Posterior cingulate gyrus (tissue), 11 donors: ENCODE measurements around the gene DDX17.
"Not testable (repeated sequence)": the region's sequence is repeated elsewhere in the genome, so short reads cannot be mapped to it uniquely, and the experiment has no call there.

Source experiments
- DNase-seq, 10 donors: peaks; one replicate each; pipeline versions ENCODE4 v3.0.0 to v3.0.0-alpha.2; 2020 to 2021; ENCODE audit warnings: mixed read lengths in 3 of 10
- intact Hi-C: fragments of 100-400 bp; cut with DNase I; formaldehyde crosslinking; loops from one replicate; pipeline ENCODE4 v1.15.1; 2023

DDX17 gene

DNA sequence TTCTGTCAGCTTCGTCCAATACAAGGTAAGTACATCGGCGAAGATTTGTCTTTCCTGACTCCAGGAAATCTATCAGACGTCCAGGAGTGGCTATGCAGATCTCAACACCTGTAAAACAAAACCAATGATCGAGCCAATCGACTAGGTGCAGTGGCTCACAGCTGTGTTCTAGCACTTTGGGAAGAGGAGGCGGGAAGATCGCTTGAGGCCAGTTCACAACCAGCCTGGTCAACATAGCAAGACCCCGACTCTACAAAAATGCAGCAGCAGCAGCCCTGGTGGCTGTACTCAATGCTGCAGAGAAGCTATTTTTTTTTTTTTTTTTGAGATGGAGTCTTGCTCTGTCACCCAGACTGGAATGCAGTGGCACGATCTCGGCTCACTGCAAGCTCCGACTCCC, 11.2 kb downstream of the DDX17 start:
- intact Hi-C loops: no loop called here

DNA sequence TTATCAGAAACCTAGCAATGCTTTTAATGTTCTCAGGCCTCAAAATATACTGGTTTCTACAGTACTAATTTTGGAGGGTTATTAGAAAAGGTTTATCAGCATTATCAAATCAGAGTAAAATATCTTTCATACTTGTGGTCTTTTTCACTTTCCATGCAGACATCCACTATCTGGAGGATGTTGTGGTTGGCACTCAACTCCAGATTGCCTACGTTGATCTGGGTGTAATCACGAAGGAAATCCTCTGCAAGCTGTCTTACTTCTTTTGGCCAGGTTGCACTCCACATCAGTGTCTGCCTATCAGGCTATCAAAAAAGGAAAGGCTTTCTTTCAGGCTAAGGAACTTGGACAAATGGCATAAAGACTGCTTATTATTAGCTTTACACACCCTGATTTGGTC, 11.6 kb downstream of the DDX17 start:
- no peak for DNase-seq
- intact Hi-C loops: no loop called here

More for the DNA sequence above, 11.2 kb downstream of the DDX17 start:
- DNase-seq: no peak

DNA sequence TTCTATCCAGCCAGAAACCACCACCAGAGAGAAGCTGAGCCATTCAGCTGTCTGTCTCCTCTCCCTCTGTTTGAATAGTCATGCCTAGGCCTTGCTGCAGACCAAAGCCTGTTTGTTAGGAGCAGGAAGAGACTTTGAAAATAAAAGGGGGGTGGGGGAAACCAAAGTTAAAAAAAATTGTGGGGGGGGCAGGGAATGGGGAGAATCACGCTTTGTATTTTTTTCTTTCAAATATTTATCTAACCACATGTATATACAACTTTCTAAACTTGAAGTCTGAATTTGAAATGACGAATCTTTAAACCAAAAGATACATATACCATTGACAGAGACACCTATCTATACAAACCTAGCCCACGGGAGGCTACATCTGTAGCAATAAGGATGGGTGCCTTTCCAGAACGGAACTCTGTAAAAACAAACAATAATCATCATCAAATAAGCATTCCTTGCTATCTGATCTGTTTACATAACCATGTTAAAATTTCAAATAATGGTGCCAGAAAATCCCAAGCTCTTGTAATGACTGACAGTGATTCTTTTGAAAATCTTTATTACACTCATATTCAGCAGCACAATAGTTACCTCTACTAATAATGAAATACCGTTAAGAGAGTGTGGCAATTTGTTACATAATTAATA, 14.3 kb downstream of the DDX17 start:
- DNase-seq: no peak
- intact Hi-C loops: no loop called here

DNA sequence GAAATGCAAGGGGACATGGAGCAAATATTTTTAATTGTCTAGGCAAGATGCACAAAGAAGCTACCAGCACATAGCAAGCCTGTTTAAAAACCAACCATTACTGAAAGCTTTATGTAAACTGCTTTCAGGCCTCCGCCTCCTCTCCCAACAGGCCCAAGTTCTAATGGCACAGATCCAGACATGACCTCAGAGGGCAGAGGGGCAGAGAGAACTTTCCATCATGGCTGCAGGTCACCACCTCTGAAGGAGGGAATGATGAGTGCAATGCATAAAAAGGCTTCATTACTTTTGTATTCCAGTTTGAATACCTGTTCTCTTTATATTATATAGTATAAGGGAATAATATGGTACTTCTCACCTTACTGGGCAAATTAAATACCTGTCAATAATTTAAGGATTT, 15.2 kb downstream of the DDX17 start:
- intact Hi-C loops: no loop called here
- peak in 2 of 10 donors; percentile 40 to 48 for DNase-seq

DNA sequence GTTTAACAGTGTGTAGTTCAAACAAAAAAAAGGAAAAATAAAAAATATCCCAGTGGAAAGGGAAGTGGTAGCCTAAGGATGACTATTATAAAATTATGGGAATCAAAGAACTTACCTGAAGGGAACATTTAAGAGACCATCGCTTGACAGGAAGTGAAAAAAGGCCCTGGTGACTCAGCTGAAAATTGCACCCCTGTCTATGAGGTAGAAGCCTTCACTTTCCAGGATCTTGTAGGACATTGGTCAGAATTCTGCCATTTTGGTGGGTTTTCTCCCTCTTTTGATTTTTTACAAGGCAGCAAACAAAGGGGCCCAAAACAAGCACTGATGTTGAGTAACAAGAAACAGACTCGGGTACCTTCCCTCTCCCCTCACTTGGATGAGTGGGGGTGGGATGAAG, 15.6 kb downstream of the DDX17 start:
- no peak for DNase-seq
- intact Hi-C loops: no loop called here

DNA sequence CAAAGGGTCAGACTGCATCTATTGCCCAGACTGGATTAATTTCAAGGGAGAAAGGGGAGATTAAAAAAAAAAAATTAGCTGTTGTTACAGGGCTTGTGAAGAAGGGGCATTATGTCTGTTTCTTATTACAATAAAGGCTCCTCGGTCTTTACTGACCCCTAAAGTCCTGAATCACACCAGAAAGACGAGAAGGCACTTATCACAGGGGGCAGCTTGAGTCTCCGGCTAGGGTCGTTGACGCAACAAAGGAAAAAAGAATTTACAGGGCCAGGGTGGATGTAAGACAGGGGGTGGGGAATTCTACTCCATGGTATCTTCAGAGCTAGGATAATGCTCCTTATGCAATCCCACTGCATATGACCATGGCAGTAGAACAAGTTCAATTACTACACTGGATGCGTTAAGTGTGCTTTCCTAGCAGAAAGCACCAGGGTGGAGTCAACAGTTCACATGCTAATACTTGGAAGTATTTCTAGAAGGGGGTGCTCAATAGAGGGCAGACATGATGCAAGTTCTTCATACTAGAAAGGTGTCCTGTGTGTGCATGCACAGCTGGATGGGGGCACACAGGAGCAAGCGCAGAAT, 16.5 kb downstream of the DDX17 start:
- no peak for DNase-seq
- intact Hi-C loops: no loop called here

DNA sequence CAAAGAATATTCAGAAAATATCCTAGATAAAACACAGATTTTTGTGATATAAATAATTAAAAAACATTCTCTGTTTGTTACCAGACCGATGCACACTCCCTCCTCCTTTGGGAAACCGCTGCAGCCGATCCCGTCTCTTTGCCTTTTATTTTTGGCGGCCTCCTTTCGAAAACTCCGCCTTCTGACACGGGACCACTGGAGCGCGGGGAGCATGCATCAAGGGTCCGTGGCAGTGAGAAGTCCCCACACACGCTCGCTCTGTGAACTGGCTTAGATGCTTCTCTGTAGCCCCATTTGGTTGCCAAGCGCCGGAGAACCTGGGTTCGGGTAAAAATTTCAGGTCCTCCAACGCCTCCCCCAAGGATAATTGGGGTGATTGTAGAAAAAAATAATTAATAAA, 17.0 kb downstream of the DDX17 start:
- intact Hi-C loops: no loop called here
- no peak for DNase-seq

DNA sequence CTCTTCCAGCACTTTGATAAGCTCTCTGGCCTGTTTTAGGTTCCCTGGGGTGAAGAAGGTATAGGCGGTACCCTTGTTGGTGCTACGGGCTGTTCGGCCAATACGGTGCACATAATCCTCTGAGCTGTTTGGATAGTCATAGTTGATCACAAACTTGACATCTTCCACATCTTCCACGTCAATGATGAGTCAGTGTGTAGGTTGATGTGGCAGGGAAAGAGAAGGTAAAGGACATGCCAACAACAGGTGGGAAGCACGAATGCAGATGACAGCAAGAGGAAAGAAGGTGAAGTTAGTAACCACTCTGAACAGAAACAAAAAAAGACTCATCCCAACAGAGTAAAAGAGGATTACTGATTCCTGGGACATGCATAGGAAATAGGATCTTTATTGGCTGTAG, 18.2 kb downstream of the DDX17 start:
- DNase-seq: no peak
- intact Hi-C loops: no loop called here

DNA sequence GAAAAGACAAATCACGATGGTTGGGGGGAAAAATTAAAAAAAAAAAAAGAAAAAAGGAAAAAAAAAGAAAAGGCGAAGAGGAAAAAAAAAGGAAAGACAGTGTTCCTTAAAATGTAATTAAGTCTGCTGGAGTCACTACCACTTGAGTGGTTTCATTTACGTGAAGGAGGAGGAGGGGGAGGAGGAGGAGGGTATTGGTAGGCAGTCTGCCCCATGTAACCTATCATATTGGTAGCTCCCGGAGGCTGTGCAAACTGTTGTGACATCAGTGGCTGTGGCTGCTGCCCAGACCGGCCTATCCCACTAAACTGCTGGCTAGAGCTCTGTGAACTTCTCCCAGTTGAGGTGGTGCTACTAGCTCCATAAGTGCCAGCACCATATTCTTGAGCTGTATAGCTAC, 20.3 kb downstream of the DDX17 start:
- intact Hi-C loops: no loop called here
- peak in 2 of 10 donors; percentile 18 to 22 for DNase-seq

DNA sequence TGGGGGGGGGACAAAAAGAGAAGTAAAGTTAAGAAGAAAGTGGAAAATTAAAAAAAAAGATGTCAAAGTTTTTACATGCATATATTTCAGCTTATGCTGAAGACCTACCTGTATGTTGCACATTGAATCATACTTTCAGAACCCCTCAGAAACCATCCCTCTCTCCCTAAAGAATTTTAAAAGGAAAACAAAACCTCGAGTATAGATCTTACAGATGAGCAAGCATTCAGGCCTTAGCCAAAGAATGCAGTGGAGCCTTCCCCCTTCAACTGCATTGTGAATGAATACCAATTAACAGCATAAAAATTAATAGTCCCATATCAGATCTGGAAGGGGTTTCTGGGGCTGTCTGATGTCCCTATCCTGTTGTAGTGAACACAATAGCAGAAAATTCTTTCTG, 21.9 kb downstream of the DDX17 start:
- DNase-seq: no peak
- intact Hi-C loops: no loop called here

DNA sequence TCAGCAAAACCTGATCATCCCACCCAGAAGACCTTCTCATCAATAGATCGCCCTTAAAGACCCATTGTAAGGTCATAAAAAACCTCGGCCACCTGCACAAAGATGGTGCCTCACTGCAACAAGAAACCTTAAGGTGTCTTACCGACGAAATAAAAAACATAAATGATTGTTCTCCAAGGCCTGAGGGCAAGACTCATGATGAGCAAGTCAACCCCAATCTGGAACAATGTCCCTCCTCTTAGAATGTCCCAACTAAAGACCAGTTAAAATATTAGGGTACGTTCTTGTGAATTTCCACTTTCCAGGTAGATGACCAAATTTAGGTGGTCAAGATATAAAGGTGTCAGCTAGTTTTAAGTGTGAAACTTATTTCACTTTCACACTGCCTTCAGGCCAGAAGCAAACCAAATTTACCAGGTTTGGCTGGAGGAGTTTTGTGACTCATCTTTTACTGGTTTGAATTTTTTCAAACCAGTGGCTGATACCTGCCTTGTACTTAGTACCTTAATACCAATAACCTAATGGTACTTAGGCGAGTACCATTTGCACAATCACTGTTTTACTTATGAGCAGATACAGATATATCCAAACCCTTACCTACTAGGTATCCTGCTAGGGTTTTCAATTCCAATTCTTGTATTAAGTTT, 23.3 kb downstream of the DDX17 start:
- intact Hi-C loops: no loop called here
- DNase-seq: no peak

DNA sequence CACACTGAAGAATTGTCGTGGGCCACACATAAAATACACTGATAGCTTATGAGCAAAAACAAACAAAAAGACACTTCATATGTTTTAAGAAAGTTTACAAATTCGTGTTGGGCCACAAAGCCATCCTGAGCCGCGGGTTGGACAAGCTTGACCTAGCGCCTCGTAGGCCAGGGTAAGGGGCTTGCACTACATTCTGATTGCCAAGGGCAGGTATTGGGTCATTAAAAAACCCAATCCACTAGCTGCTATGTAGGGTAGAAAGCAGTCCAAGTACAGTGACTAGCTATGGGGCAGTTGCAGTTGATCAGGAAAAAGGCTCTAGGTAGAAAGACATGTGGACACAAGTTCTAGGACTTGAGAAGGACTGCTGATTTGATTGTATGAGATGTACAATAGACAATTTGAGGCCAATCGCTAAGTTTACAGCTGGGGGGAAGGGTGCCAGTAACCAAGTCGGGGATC, 24.2 kb downstream of the DDX17 start:
- intact Hi-C loops: no loop called here
- DNase-seq: no peak

DNA sequence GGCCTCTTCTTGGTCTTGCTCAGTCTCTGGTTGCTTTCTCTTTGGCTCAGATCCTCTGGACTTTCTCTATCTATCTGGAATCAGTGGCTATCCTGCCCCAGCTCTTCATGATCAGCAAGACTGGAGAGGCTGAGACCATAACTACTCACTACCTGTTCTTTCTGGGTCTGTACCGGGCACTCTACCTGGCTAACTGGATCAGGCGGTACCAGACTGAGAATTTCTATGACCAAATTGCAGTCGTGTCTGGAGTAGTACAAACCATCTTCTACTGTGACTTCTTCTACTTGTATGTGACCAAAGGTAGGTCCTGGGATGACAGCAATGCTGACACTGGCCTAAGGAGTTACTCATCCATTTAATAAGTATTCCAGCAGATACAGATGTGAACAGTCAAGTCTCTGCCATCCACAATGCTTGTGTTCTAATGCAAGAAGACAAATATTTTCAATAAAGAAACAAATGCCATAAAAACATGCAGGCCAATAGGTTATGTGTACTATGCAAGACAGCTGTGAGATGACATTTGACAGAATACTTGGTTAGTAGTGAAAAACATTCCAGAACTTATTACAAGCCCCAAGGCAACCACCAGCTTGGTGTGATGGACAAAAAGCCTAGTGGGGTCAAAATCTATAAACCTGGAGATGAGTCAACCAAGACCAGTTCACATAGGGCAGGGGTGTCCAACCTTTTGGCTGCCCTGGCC, 24.8 kb downstream of the DDX17 start:
- DNase-seq: no peak
- intact Hi-C loops: no loop called here

DNA sequence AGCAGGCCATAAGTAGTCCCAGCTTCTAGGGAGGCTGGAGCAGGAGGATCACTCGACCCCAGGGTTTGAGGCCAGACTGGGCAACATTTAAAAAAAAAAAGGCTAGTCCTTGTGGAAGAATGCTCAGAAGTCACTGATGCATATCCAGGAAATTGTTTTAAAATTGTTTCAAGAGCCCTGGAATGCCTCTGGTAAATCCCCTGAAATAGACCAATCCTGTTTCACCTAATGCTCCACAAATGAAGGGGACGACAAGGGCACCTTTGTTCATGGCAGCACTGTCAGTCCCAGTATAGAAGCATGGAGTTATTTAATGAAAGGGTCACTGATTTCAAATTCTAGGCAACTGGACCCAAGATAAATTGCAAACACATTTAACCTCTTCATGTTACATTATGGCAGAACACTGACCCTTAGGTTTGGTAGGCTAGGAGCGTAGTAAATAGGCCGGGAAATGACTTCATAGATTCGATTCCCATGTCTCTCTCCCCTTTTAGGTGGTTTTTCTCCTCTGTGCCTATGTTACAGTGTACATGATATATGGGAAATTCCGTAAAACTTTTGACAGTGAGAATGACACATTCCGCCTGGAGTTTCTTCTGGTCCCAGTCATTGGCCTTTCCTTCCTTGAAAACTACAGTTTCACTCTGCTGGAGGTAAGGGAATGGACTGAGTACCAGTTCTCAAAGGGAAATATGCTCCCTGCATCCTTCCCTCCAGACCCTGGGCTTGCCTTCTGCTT, 26.8 kb downstream of the DDX17 start:
- intact Hi-C loops: no loop called here
- no peak for DNase-seq

DNA sequence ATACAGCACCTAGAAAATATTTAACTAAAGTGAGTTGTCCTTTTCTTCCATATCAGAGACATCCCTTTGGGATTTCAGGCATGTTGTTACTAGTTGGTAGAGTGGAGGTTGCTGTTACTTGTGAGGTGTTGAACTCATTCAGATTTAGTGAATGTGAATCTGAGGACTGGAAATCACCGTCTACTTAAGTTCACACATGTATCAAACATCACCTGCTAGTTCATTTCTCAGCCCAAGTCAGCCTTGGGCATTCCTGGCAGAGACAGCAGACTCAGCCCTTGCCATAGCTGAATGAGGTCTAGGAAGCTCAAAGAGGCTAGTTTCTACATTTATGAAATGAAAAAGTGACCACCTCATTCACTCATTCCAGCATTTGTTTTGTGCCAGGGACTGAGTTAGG, 28.5 kb downstream of the DDX17 start:
- no peak for DNase-seq
- intact Hi-C loops: no loop called here

DNA sequence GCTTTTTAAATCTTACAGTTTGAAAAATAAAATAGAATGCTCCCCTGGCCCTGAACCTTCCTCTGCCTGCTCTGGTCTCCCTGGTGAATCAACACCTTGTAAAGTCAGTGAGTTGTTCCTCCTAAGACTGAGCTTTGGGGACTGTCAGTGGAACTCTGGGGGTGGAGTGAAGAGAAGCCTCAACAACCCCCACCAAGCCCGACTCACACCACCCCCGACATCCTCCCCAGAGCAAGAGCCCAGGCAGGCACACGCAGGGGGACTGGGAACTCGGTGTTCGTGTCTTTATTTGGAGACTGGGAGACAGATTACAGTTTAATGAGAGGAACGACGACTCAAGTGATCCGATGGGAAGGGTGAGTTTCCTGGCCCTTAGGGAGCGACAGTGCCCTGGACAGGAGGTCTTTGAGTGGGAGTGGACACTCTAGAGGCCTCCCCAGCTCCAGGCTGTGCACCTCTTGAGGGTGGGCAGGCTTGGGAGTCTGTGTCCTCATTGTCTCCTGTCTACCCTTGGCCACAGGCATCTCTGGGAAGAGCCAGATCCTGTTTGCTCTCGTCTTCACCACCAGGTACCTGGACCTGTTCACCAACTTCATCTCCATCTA, 32.0 kb downstream of the DDX17 start:
- DNase-seq: peak in 4 of 10 donors; percentile 68 to 90 (median 87)
- intact Hi-C loops: no loop called here

DNA sequence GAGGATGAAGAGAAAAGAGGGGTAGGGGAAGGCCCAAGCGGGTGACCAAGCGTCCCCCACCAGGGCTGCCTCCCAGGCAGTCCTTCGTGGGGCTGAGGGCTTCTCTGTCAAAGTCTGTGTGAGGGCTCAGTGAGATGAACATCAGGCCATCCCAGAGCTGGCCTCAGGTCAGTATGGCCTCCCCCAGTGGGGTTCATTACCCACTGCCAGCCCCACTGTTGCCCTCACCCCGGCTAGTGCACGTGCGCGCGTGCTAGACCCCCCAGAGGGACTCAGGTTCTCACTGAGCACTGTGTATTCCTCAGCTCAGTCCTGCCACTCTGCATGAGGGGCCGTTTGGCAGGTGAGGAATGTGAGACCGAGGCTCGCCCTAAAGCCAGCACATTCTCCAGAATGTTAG, 34.9 kb downstream of the DDX17 start:
- intact Hi-C loops: no loop called here
- DNase-seq: peak in 2 of 10 donors; percentile 22 to 48

DNA sequence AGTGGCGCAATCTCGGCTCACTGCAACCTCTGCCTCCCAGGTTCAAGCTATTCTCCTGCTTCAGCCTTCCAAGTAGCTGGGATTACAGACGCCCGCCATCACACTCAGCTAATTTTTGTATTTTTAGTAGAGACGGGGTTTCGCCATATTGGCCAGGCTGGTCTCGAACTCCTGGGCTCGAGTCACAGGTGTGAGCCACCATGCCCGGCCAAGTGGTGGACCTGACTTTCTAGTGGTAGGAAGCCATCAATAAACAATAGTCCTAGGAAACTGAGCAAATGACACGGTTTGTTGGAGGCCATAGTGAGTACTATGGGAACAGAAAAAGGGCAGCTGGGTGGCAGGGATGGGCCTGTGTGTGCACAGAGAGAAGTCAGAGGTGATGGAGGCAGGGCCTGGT, 35.9 kb downstream of the DDX17 start:
- DNase-seq: peak in 2 of 10 donors; percentile 49 to 62
- intact Hi-C loops: not testable (repeated sequence)

DNA sequence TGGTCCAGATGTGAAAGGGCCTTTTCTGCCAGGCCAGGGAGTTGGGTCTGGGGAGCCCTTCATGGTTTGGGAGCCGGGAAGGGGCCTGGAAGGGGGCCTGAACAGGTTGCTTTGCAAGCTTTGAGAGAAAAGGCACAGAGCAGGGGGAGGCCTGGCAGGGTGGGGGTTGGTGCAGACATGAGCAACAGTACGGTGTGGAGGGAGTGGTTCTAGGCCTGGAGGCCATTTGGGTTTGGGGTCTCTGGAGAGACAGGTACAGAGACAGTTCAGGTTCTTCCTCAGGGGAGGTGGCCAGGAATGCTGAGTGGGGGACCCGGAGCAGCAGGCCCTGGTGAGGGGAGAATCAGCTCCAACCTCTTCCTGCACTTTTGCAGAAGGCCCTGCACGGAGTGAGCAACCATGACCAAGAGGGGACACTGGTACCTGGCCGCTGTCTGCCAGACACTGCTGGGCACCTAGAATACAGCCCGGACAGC, 36.8 kb downstream of the DDX17 start:
- intact Hi-C loops: no loop called here
- DNase-seq: peak in 3 of 10 donors; percentile 4 to 81 (median 78)
